ENCODE data around the gene FLOT1. TPM values are rescaled to one million over a fixed set of nuclear protein-coding genes. Genes with fewer than 3 reads are reported as not detected.

FLOT1 gene
- total and polyA plus RNA-seq, 2 of the 13 experiments (the other 11 are each of a cell fraction or from before 2014, with no cell fraction given), result 82.3 to 130 TPM

- WGBS (ENCODE audit: low lambda C conversion rate), result 56% methylated on average over 1 of the region's 1 CpG
- H3K27me3 ChIP-seq (ENCODE audit: control insufficient read depth in 1 of 2, insufficient read depth in 2 of 2, low read length in 2 of 2), result no peaks in the 10 kb centered on the region
- intact Hi-C loops (cut with micrococcal nuclease; ENCODE audit: unreplicated experiment) (no loop called here), in situ Hi-C loops (cut with HindIII; ENCODE audit: extremely low pct_ligation_motif_present, low pct_unique_long_range_greater_than_20kb) (no loop called here)
- H3K9ac ChIP-seq (ENCODE audit: insufficient read depth, low read depth, low read length), result peak overlapping the region; percentile 87
- CTCF ChIA-PET (ENCODE audit: low intra/inter-chr PET ratio, low total read pairs), result no interaction called here
- peaks cover 100% of the 10 kb centered on the region for H3K4me1 ChIP-seq (ENCODE audit: insufficient read depth, low read length)
- no peaks in the 10 kb centered on the region for H3K79me2 ChIP-seq (ENCODE audit: insufficient read depth, low read length)
- no peaks in the 10 kb centered on the region for H4K20me1 ChIP-seq (ENCODE audit: insufficient read depth, low read length)
- H3K36me3 ChIP-seq (replicated peaks in 1 of 2; ENCODE audit: control insufficient read depth in 1 of 2, insufficient read depth in 2 of 2, low read length in 2 of 2), result no peaks in the 10 kb centered on the region
- TF ChIP-seq RARG (CRISPR knock-in tag; IDR thresholded peaks at IDR 0.05; ENCODE audit: low read depth) (peak; percentile 82; the same call in 1 of the 2 replicates), CHD4 (IDR thresholded peaks at IDR 0.05; ENCODE audit: borderline replicate concordance, low read length) (0 out of 2 replicates have a peak, but pooled peaks have one; percentile 79), ZNF264 (CRISPR knock-in tag; IDR thresholded peaks at IDR 0.05) (peak; percentile 39), HOXD1 (CRISPR knock-in tag; IDR thresholded peaks at IDR 0.05) (peak; percentile 57; the same call in 1 of the 2 replicates), KDM2A (CRISPR knock-in tag; IDR thresholded peaks at IDR 0.05; ENCODE audit: borderline replicate concordance, low read depth) (no peak), SAFB2 (CRISPR knock-in tag; IDR thresholded peaks at IDR 0.05; ENCODE audit: borderline replicate concordance, low read depth) (peak; percentile 16; the same call in 1 of the 2 replicates), ZSCAN20 (CRISPR knock-in tag; IDR thresholded peaks at IDR 0.05; ENCODE audit: borderline replicate concordance) (no peak), ZBTB10 (CRISPR knock-in tag; IDR thresholded peaks at IDR 0.05; ENCODE audit: borderline replicate concordance) (peak; percentile 99), ZNF644 (CRISPR knock-in tag; IDR thresholded peaks at IDR 0.05; ENCODE audit: low read depth) (0 out of 2 replicates have a peak, but pooled peaks have one; percentile 61), ZFP82 (CRISPR knock-in tag; IDR thresholded peaks at IDR 0.05; ENCODE audit: borderline replicate concordance) (0 out of 2 replicates have a peak, but pooled peaks have one; percentile 72), TRIM24 (CRISPR knock-in tag; IDR thresholded peaks at IDR 0.05) (0 out of 2 replicates have a peak, but pooled peaks have one; percentile 58), SIX4 (CRISPR knock-in tag; IDR thresholded peaks at IDR 0.05) (0 out of 2 replicates have a peak, but pooled peaks have one; percentile 53), GPN1 (CRISPR knock-in tag; IDR thresholded peaks at IDR 0.05; ENCODE audit: borderline replicate concordance) (no peak), NR2F2 (IDR thresholded peaks at IDR 0.05; ENCODE audit: borderline replicate concordance, low read depth) (0 out of 2 replicates have a peak, but pooled peaks have one; percentile 67)
- TF ChIP-seq, protein P1, sequence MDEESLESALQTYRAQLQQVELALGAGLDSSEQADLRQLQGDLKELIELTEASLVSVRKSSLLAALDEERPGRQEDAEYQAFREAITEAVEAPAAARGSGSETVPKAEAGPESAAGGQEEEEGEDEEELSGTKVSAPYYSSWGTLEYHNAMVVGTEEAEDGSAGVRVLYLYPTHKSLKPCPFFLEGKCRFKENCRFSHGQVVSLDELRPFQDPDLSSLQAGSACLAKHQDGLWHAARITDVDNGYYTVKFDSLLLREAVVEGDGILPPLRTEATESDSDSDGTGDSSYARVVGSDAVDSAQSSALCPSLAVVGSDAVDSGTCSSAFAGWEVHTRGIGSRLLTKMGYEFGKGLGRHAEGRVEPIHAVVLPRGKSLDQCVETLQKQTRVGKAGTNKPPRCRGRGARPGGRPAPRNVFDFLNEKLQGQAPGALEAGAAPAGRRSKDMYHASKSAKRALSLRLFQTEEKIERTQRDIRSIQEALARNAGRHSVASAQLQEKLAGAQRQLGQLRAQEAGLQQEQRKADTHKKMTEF (CRISPR knock-in tag; IDR thresholded peaks at IDR 0.05), result no peak
- H3K27ac ChIP-seq (ENCODE audit: extremely low read length, insufficient read depth, low read length), result peak overlapping the region; percentile 98
- DNase-seq (ENCODE audit: low spot score) (no peak), ATAC-seq (peak; percentile 11; the same call in 2 of the 3 replicates), FAIRE-seq (no peak)
- POLR2A ChIA-PET, result interaction anchor here (1.3 to 11.8 kb wide), 11 partner anchors 10 to 145 kb away, joined by 3 to 414 read pairs (median 10); partner anchors contain the start of genes FLOT1, IER3, MDC1 and MRPS18B
- H3K9me3 ChIP-seq (ENCODE audit: low read length), result no peaks in the 10 kb centered on the region
- BruUV-seq (replicated peaks), result TSS peak; percentile 64
- H2AFZ ChIP-seq (ENCODE audit: low read length), result no peak overlapping the region
- H3K4me3 ChIP-seq (replicated peaks in 1 of 3; ENCODE audit: insufficient read depth in 1 of 3, low read depth in 2 of 3, low read length in 3 of 3), result peak overlapping the region in 1 of 3 experiments; percentile 62; a peak in 1 of 6 replicates
- H3K4me2 ChIP-seq (ENCODE audit: low read depth, low read length), result peak overlapping the region; percentile 85
Observed at GRCh38 chr6:30763155-30763617, 20.7 kb upstream of the FLOT1 start.
